EH (cell line): ENCODE data around the gene CYB5R4.
"Not testable (repeated sequence)": the region's sequence is repeated elsewhere in the genome, so short reads cannot be mapped to it uniquely, and the experiment has no call there.

ENCODE experiments used
- DNase-seq: peaks from one replicate; pipeline ENCODE4 v3.0.0-alpha.2; 2015; ENCODE audit warnings: low read depth

Gene CYB5R4

DNA sequence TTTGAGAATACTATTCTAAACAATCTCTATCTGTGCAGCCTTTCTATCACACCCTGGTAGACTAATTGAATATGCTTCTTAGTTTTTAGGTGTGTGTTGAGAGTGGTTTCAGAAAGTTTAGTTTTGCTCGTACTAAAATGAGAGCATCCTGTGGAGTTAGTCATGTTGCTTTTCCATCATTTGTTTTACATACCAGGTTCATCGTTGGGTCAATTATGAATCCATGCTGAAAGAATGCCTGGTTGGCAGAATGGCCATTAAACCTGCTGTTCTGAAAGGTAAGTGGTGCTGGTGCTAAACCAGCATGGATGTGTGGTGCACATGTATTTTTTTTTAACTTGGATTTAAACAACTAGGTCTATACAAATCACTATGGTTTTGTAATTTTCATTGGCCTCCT is 49.3 kb downstream of the CYB5R4 start:
- DNase-seq: peak; percentile 52

DNA sequence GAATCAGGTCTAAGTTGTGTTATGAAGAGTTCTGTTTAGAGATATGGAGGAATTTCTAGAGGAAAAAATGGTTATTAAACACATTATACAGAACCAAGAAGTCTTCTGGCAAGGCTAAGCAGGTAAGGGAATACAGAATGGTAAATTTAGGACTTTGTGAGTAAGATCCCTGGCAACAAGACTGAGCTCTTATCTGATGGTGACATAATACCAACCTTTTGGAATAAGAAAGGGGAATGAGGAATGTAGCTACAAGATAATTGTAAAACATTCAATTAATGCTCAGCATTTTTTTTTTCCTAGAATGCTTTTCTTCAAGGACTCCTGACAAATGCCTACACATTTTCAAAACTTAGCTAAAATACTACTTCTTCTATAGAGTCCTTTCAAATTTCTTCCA is 51.8 kb downstream of the CYB5R4 start:
- DNase-seq: peak; percentile 14

DNA sequence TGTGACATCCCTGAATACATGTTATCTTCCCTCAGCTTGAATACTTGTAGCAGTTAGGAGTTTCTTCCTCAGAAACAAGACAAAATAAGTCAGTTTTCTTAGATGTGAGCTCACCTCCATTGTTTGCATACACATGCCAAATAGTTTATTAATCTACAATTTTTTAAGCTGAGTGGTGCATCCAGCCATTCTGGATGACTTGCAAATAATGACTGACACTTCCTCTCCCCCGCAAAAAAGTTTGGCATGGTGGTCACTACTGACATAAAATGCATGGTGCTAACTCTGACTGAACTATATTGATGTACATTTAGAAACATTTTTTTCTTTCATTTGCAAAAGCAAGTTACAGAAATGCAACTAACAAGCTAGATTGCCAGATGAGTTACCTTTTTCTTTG is 55.5 kb downstream of the CYB5R4 start:
- DNase-seq: no peak

GRCh38 chr6:83917001-83917400 is 57.5 kb downstream of the CYB5R4 start:
- DNase-seq: peak; percentile 29

DNA sequence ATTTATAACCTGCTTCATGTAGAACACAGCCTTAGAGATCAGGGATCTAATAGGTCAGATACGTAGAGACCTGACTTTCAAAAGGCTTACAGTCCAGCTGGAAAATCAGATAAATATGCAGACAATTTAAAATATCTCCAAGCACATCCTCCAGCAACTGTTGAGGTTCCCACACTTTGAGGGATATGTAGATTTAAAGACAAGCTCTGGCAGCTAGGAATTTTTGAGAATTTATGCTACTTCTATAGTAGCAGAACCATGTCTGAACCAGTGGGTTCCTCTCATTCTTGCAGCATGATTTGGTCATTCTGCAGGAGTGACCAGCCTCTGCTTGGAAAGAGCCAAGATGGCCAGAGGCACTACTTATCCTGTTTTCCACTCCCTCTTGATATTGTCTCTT is 60.5 kb downstream of the CYB5R4 start:
- peak; percentile 93 for DNase-seq

- no peak for DNase-seq
These were observed 61.8 kb downstream of the CYB5R4 start for GRCh38 chr6:83921315-83921714.

- DNase-seq: no peak
These were observed 68.0 kb downstream of the CYB5R4 start for GRCh38 chr6:83927470-83927869.

DNA sequence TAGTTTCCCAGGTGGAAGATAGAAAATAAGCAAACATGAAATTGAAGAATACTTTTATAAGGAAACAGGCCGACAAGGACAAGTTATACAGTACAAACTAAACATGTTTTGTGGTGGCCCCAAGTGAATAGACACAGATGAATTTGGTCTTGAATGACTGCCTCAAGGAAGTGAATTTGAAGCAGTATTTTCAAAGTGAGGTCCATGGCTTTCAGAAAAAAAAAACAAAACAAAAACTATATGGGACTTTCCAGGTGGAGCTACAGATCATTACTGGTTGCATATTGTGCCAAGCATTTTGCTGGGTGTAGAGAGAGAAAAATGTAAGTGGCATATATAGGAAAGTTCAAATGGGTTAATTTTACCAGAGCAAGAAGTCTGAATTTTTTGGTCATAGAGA is 68.8 kb downstream of the CYB5R4 start:
- DNase-seq: no peak

DNA sequence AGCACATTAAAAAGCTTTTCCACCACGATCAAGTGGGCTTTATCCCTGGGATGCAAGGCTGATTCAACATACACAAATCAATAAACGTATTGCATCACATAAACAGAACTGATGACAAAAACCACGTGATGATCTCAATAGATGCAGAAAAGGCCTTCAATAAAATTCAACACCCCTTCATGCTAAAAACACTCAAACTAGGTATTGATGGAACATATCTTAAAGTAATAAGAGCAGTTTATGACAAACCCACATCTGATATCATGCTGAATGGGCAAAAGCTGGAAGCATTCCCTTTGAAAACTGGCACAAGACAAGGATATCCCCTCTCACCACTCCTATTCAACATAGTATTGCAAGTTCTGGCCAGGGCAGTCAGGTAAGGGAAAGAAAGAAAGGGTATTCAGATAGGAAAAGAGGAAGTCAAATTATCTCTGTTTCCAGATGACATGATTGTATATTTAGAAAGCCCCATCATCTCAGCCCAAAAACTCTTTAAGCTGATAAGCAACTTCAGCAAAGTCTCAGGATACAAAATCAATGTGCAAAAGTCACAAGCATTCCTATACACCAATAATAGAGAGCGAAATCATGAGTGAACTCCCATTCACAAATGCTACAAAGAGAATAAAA is 86.8 kb downstream of the CYB5R4 start:
- not testable (repeated sequence) for DNase-seq

DNA sequence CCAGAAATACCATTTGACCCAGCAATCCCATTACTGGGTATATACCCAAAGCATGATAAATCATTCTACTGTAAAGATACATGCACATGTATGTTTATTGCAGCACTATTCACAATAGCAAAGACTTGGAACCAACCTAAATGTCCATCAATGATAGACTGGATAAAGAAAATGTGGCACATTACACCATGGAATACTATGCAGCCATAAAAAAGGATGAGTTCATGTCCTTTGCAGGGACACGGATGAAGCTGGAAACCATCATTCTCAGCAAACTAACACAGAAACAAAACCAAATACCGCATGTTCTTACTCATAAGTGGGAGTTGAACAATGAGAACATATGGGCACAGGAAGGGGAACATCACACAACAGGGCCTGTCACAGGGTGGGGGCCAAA is 88.5 kb downstream of the CYB5R4 start:
- DNase-seq: not testable (repeated sequence)

GRCh38 chr6:83948851-83949250 is 89.4 kb downstream of the CYB5R4 start:
- no peak for DNase-seq

DNA sequence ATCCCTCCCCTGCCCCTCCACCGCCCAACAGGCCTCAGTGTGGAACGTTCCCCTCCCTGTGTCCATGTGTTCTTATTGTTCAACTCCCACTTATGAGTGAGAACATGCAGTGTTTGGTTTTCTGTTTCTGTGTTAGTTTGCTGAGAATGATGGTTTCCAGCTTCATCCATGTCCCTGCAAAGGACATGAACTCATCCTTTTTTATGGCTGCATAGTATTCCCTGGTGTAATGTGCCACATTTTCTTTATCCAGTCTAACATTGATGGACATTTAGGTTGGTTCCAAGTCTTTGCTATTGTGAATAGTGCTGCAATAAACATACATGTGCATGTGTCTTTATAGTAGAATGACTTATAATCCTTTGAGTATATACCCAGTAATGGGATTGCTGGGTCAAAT is 91.9 kb downstream of the CYB5R4 start:
- not testable (repeated sequence) for DNase-seq

DNA sequence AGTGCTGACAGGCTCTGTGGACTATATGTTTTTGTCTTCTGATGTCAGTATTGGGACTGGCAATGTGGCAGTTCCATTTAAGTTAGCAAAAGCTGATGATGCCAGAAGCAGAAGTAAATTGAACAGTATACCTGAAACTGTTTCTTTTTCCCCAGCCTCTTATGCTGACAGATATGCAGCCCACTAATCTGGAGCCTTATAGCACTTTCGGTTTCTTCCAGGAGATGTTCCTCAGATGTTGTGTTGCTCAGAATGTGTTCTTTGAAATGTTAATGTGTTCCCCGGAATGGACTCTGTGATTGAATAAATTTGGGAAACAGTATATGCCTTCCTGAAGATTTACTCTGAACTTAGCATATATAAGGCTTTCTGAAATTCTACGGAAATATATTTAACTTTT is 93.3 kb downstream of the CYB5R4 start:
- no peak for DNase-seq

DNA sequence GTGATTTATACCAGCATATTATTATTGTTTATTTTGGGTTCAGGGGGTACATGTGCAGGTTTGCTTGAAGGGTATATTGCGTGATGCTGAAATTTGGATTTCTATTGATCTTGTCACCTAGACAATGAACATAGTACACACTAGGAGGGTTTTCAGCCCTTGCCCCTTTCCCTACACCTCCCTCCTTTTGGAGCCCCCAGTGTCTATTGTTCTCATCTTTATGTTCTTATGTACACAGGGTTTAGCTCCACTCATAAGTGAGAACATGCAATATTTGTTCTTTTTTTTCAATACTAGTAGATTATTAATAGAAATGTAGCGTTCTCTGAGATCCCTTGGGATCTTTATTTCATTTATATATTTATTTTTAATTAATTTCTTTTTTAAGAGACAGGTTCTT is 94.9 kb downstream of the CYB5R4 start:
- DNase-seq: no peak

DNA sequence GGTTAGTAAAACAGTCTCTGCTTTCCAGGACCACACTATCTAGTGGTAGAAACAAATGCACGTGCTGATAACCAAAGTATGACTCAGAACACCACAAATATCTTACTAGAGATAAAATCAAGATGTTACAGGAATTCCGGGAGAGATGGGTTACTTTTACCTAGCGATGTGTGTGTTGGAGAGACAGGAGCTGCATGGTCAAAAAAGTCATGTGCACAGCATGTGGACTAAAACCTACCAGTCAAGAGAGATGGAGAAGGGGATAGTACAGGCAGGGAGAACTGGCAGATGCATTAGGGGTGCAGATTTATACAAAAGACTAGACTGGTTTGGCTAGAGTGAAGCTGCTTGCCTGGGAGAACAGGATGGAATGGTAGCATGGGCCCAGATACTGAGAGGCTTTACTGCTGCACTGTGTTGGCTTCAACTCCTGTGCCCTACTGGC is 98.8 kb downstream of the CYB5R4 start:
- peak; percentile 63 for DNase-seq

GRCh38 chr6:83960664-83961063 is 101.2 kb downstream of the CYB5R4 start:
- no peak for DNase-seq

DNA sequence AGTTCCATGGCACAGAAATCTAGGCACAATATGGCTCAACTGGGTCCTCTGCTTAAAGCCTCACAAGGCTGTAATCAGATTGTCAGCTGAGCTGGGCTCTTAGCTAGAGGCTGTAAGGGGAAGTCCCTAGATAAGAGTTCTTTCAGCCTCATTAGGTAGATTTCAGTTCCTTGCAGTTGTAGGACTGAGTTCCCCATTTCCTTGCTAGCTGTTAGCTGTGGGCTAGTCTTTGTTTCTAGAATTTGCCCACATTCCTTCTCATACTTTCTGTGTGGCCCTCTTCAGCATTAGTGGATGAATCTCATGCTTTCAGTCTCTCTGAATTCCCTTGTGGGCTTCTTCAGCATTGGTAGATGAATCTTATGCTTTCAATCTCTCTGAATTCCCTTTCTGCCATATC is 103.1 kb downstream of the CYB5R4 start:
- DNase-seq: no peak

GRCh38 chr6:83966539-83966938 is 107.0 kb downstream of the CYB5R4 start:
- DNase-seq: no peak

- no peak for DNase-seq
These were observed 111.1 kb downstream of the CYB5R4 start for GRCh38 chr6:83970582-83970981.

- no peak for DNase-seq
These were observed 115.0 kb downstream of the CYB5R4 start for GRCh38 chr6:83974409-83975050.

- no peak for DNase-seq
These were observed 116.7 kb downstream of the CYB5R4 start for GRCh38 chr6:83976037-83976755.

DNA sequence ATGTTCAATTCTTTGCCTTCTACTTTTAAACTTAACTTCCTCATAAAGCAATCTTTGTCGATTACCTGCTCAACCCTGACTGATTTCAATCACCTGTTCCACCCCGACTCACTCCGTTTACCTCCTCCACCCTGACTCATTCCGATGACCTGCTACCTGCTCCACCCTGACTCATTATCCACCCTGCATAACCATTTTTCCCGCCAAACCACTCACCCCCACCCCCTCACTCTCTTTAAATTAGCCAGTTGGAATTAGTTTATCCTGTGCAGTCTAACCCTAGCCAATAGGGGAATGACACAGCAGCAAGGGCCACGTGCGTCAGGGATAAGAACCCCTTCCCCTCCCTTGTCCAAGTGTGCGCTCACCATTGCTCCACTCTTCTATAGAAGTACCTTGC is 117.4 kb downstream of the CYB5R4 start:
- DNase-seq: no peak

DNA sequence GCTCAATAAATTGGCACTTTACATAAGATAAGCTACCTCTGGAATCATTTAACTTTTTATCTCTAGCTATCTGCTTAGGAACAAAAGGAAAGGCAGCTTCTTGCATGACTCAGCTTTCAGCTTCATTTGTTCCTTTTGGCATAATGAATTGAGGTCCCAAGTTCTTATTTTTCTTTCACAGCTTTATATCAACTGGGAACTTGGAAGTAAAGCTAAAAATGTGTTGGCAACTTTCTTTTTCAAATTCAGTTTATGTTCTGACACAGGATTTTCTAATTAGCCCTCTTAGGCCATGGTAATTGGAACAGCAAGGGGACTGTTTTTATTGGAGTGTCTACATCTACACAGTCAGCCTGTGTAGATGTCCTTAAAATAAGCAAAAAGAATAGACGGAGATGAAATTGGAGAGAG is 118.8 kb downstream of the CYB5R4 start:
- peak; percentile 1 for DNase-seq
